CD14-positive monocyte (primary cell): ENCODE measurements around the gene E2F1. TPM values are rescaled to one million over a fixed set of nuclear protein-coding genes. Genes with fewer than 3 reads are reported as not detected.

Experiments
- DNase-seq, 3 donors: peaks; one replicate each; pipeline ENCODE4 v3.0.0-alpha.2; 2011 to 2022
- H2AFZ ChIP-seq: 2 replicates; pipeline ENCODE4 v1.6.0; 2012; ENCODE audit warnings: mild to moderate bottlenecking, low read depth, low read length, inconsistent platforms; ENCODE audit not compliant: insufficient read depth, poor library complexity, severe bottlenecking
- H3K27ac ChIP-seq, 2 donors: 1 replicate in 1 of 2; 2 replicates in 1 of 2; pipeline ENCODE4 v1.5.1; 2012 to 2013; ENCODE audit warnings: low read length in 2 of 2, control low read depth in 1 of 2, inconsistent platforms in 1 of 2, low read depth in 1 of 2, mild to moderate bottlenecking in 1 of 2
- H3K27me3 ChIP-seq, 2 donors: one replicate each; pipeline versions ENCODE4 v1.6.0 to v1.6.1; 2011 to 2013; ENCODE audit warnings: low read length in 2 of 2; ENCODE audit not compliant: control insufficient read depth in 2 of 2, insufficient read depth in 2 of 2
- H3K36me3 ChIP-seq, 2 donors: replicated peaks in 1 of 2; 1 replicate in 1 of 2; 2 replicates in 1 of 2; pipeline versions ENCODE4 v1.5.1 to v1.6.1; 2012 to 2013; ENCODE audit warnings: low read length in 2 of 2, control low read depth in 1 of 2, inconsistent platforms in 1 of 2, mild to moderate bottlenecking in 1 of 2; ENCODE audit not compliant: insufficient read depth in 2 of 2, control insufficient read depth in 1 of 2
- H3K4me1 ChIP-seq, 2 donors: 1 replicate in 1 of 2; 2 replicates in 1 of 2; pipeline versions ENCODE4 v1.5.1 to v1.6.1; 2012 to 2013; ENCODE audit warnings: low read length in 2 of 2, control low read depth in 1 of 2, inconsistent platforms in 1 of 2, mild to moderate bottlenecking in 1 of 2, moderate library complexity in 1 of 2; ENCODE audit not compliant: insufficient read depth in 2 of 2, control insufficient read depth in 1 of 2
- H3K4me2 ChIP-seq: replicated peaks from 2 replicates; pipeline ENCODE3; 2012; ENCODE audit warnings: low read length, moderate library complexity, mild to moderate bottlenecking; ENCODE audit not compliant: poor library complexity, severe bottlenecking; ENCODE audit errors: extremely low read depth
- H3K4me3 ChIP-seq, 3 experiments: fragments of 200-600 bp in 1 of 3; sonication (generic) in 1 of 3; replicated peaks in 1 of 3; 1 replicate in 2 of 3; 2 replicates in 1 of 3; pipeline ENCODE4 v1.5.1; 2011 to 2013; ENCODE audit warnings: low read length in 3 of 3, mild to moderate bottlenecking in 3 of 3, control low read depth in 2 of 3, low read depth in 2 of 3, inconsistent platforms in 1 of 3, moderate library complexity in 1 of 3
- H3K79me2 ChIP-seq: 2 replicates; pipeline ENCODE4 v1.6.0; 2012; ENCODE audit warnings: mild to moderate bottlenecking, control low read depth, inconsistent platforms, low read length, moderate library complexity; ENCODE audit not compliant: insufficient read depth
- H3K9ac ChIP-seq: 2 replicates; pipeline ENCODE4 v1.6.0; 2017; ENCODE audit warnings: low read length, mild to moderate bottlenecking; ENCODE audit not compliant: insufficient read depth, poor library complexity, severe bottlenecking
- H3K9me3 ChIP-seq, 2 donors: replicated peaks in 1 of 2; 1 replicate in 1 of 2; 2 replicates in 1 of 2; pipeline versions ENCODE4 v1.5.1 to v1.6.1; 2012 to 2013; ENCODE audit warnings: low read length in 2 of 2, control low read depth in 1 of 2; ENCODE audit not compliant: control insufficient read depth in 1 of 2, insufficient read depth in 1 of 2
- H4K20me1 ChIP-seq: 2 replicates; pipeline ENCODE4 v1.6.0; 2012; ENCODE audit warnings: mild to moderate bottlenecking, low read length, control low read depth, moderate library complexity; ENCODE audit not compliant: insufficient read depth
- H3K27ac Mint-ChIP-seq, 7 donors: one replicate each; pipeline ENCODE4 v1.8.0; 2020; ENCODE audit warnings: mild to moderate bottlenecking in 7 of 7, mixed read lengths in 7 of 7, moderate library complexity in 6 of 7, inconsistent platforms in 2 of 7
- H3K27me3 Mint-ChIP-seq, 3 donors: one replicate each; pipeline ENCODE4 v1.8.0; 2021 to 2022; ENCODE audit warnings: low read depth in 3 of 3, mild to moderate bottlenecking in 3 of 3, mixed read lengths in 3 of 3, moderate library complexity in 3 of 3, inconsistent platforms in 1 of 3
- H3K36me3 Mint-ChIP-seq, 2 donors: one replicate each; pipeline ENCODE4 v1.8.0; 2020; ENCODE audit warnings: mixed read lengths in 2 of 2, inconsistent platforms in 1 of 2, mild to moderate bottlenecking in 1 of 2
- H3K4me1 Mint-ChIP-seq: one replicate; pipeline ENCODE4 v1.8.0; 2020; ENCODE audit warnings: mild to moderate bottlenecking, mixed read lengths
- H3K4me3 Mint-ChIP-seq, 2 donors: one replicate each; pipeline ENCODE4 v1.8.0; 2020; ENCODE audit warnings: mild to moderate bottlenecking in 2 of 2, mixed read lengths in 2 of 2, moderate library complexity in 1 of 2
- H3K9me3 Mint-ChIP-seq, 7 donors: one replicate each; pipeline ENCODE4 v1.8.0; 2020 to 2022; ENCODE audit warnings: mixed read lengths in 7 of 7, mild to moderate bottlenecking in 6 of 7, moderate library complexity in 6 of 7, inconsistent platforms in 2 of 7
- WGBS: methylation state at CpG from one replicate; pipeline ENCODE4 v1.1.5; 2013; ENCODE audit warnings: missing lambda C conversion rate; ENCODE audit not compliant: insufficient coverage; 5-methylcytosine and 5-hydroxymethylcytosine counted together
- intact Hi-C, 2 donors: fragments of 100-400 bp; cut with micrococcal nuclease; formaldehyde crosslinking; loops; one replicate each; pipeline versions ENCODE4 v1.15.0 to v1.15.1; 2023
- polyA plus RNA-seq, 3 donors: library from polyadenylated mRNA; depleted of rRNA in 1 of 3; unstranded in 2 of 3; stranded (reverse) in 1 of 3; fragments of 300-500 nt in 2 of 3; fragments of >200 nt in 1 of 3; fragmentation: Illumina TruSeq in 2 of 3; gene quantifications; 1 replicate in 2 of 3; 2 replicates in 1 of 3; pipeline ENCODE4 v1.2.3, GENCODE V29; 2012 to 2021
- TF ChIP-seq, protein P1 (sequence below): fragments of 200-600 bp; IDR thresholded peaks from one replicate; pipeline ENCODE4 v1.8.0; 2022; ENCODE audit warnings: antibody characterized with exemption, mild to moderate bottlenecking

Gene E2F1
- polyA plus RNA-seq, 3 donors, result 0.17 to 1.1 TPM; not detected in 1

DNA sequence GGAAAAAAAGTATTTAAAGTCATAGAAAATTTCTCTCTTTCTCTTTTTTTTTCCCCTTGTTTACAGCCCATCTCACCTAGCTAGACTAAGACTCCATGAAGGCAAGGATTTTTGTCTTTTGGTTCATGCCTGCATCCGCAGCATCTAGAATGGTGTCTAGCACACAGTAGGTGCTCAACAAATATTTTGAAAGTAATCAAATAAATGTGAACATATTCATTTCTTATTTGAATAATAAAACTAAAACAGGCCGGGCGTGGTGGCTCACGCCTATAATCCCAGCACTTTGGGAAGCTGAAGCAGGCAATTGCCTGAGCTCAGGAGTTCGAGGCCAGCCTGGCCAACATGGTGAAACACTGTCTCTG, 40.9 kb upstream of the E2F1 start:
- Mint-ChIP-seq H3K4me3 (no peak overlapping the region), H3K27ac (peak overlapping the region in 1 of 7 donors; percentile 8), H3K36me3 (no peaks in the 10 kb centered on the region), H3K27me3 (peaks cover 0 to 2% (median 1%) of the 10 kb centered on the region in 3 donors), H3K4me1 (peaks cover 25% of the 10 kb centered on the region), H3K9me3 (no peaks in the 10 kb centered on the region)
- no peak overlapping the region for H2AFZ ChIP-seq
- DNase-seq, result no peak
- no peaks in the 10 kb centered on the region for H4K20me1 ChIP-seq
- no peak overlapping the region for H3K9ac ChIP-seq
- H3K4me3 ChIP-seq, result no peak overlapping the region
- 90% methylated on average over 2 of the region's 5 CpGs for WGBS
- TF ChIP-seq, protein P1, sequence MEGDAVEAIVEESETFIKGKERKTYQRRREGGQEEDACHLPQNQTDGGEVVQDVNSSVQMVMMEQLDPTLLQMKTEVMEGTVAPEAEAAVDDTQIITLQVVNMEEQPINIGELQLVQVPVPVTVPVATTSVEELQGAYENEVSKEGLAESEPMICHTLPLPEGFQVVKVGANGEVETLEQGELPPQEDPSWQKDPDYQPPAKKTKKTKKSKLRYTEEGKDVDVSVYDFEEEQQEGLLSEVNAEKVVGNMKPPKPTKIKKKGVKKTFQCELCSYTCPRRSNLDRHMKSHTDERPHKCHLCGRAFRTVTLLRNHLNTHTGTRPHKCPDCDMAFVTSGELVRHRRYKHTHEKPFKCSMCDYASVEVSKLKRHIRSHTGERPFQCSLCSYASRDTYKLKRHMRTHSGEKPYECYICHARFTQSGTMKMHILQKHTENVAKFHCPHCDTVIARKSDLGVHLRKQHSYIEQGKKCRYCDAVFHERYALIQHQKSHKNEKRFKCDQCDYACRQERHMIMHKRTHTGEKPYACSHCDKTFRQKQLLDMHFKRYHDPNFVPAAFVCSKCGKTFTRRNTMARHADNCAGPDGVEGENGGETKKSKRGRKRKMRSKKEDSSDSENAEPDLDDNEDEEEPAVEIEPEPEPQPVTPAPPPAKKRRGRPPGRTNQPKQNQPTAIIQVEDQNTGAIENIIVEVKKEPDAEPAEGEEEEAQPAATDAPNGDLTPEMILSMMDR, result no peak
- no peak overlapping the region for H3K4me2 ChIP-seq
- peaks cover 20 to 21% of the 10 kb centered on the region in 2 donors for H3K4me1 ChIP-seq
- H3K9me3 ChIP-seq, result no peaks in the 10 kb centered on the region
- H3K36me3 ChIP-seq, result no peaks in the 10 kb centered on the region
- H3K27me3 ChIP-seq, result no peaks in the 10 kb centered on the region
- H3K79me2 ChIP-seq, result no peaks in the 10 kb centered on the region
- intact Hi-C loops, result no loop called here
- no peak overlapping the region for H3K27ac ChIP-seq

DNA sequence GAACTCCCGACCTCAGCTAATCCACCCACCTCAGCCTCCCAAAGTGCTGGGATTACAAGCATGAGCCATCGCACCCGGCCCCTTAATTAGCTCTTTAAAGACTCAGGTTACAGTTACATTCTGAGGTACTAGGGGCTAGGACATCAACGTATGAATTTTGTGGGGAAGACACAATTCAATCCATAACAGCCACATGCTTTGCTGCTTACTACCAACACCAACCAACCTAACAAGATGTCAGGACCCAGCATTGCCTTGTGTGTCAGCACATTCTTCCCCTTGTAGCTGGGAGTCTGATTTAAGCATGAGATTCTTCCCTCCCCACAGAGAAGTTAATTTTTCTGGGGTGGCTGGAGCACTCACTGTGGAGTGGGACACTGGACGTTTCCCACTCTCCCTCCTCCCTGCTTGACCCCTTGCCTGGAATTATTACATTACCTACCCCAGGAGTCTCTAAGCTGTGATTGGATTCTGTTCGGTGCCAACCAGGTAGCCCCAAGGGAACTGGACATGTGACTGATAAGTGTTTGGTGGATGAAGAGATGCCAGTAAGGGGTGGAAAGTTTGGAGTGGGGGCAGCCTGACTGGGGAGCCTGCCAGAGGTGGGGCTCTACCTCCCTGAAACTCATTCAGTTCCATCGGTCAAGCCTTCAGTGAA, 39.6 kb upstream of the E2F1 start:
- H3K27me3 ChIP-seq, result no peaks in the 10 kb centered on the region
- Mint-ChIP-seq H3K27me3 (peaks cover 0 to 3% (median 0%) of the 10 kb centered on the region in 3 donors), H3K9me3 (peaks cover 0 to 2% (median 0%) of the 10 kb centered on the region in 7 donors), H3K27ac (peak overlapping the region in 1 of 7 donors; percentile 28), H3K4me3 (no peak overlapping the region), H3K4me1 (peaks cover 20% of the 10 kb centered on the region), H3K36me3 (no peaks in the 10 kb centered on the region)
- no peaks in the 10 kb centered on the region for H3K36me3 ChIP-seq
- no peaks in the 10 kb centered on the region for H4K20me1 ChIP-seq
- no peak overlapping the region for H2AFZ ChIP-seq
- no peak overlapping the region for H3K4me2 ChIP-seq
- no peak for DNase-seq
- H3K9ac ChIP-seq, result no peak overlapping the region
- no peaks in the 10 kb centered on the region for H3K9me3 ChIP-seq
- peaks cover 13 to 17% of the 10 kb centered on the region in 2 donors for H3K4me1 ChIP-seq
- TF ChIP-seq, protein P1, result no peak
- no peak overlapping the region for H3K27ac ChIP-seq
- no peaks in the 10 kb centered on the region for H3K79me2 ChIP-seq
- no peak overlapping the region for H3K4me3 ChIP-seq
- 92% methylated on average over 2 of the region's 7 CpGs for WGBS
- intact Hi-C loops, result no loop called here
